Neural crest cell (in vitro differentiated cells): Measurements from ENCODE around the gene RPP25. TPM values are rescaled to one million over a fixed set of nuclear protein-coding genes. Genes with fewer than 3 reads are reported as not detected.
A peak's percentile ranks its signal among the peaks of the same experiment; 100 is the strongest.
"Not testable (repeated sequence)": the region's sequence is repeated elsewhere in the genome, so short reads cannot be mapped to it uniquely, and the experiment has no call there.

Source experiments
- DNase-seq: peaks from one replicate; pipeline ENCODE4 v3.0.0; 2021; ENCODE audit warnings: low read depth, mixed read lengths, low spot score
- H3K27ac Mint-ChIP-seq: one replicate; pipeline ENCODE4 v1.8.0; 2021; ENCODE audit warnings: mild to moderate bottlenecking, mixed read lengths; ENCODE audit not compliant: unreplicated experiment
- H3K27me3 Mint-ChIP-seq: 2 replicates; pipeline ENCODE4 v1.8.0; 2021; ENCODE audit warnings: low read depth, mild to moderate bottlenecking, mixed read lengths
- H3K36me3 Mint-ChIP-seq: 2 replicates; pipeline ENCODE4 v1.8.0; 2021; ENCODE audit warnings: low read depth, mild to moderate bottlenecking, mixed read lengths
- H3K4me1 Mint-ChIP-seq: 2 replicates; pipeline ENCODE4 v1.8.0; 2021; ENCODE audit warnings: mixed read lengths
- H3K4me3 Mint-ChIP-seq: one replicate; pipeline ENCODE4 v1.8.0; 2021; ENCODE audit warnings: mild to moderate bottlenecking, mixed read lengths
- H3K9me3 Mint-ChIP-seq: 2 replicates; pipeline ENCODE4 v1.8.0; 2021; ENCODE audit warnings: mixed read lengths
- total RNA-seq: library from RNA; stranded (reverse); gene quantifications from 2 replicates; pipeline ENCODE4 v1.2.1, GENCODE V29; 2021
- TF ChIP-seq, protein P1 (sequence below): fragments of 200-600 bp; sonication (generic); conservative IDR thresholded peaks from 2 replicates; pipeline ENCODE4 v1.5.0; 2021; ENCODE audit warnings: antibody characterized with exemption, mild to moderate bottlenecking

The RPP25 gene
- total RNA-seq, 1 donor from 2014 or later: 6.2 TPM

DNA sequence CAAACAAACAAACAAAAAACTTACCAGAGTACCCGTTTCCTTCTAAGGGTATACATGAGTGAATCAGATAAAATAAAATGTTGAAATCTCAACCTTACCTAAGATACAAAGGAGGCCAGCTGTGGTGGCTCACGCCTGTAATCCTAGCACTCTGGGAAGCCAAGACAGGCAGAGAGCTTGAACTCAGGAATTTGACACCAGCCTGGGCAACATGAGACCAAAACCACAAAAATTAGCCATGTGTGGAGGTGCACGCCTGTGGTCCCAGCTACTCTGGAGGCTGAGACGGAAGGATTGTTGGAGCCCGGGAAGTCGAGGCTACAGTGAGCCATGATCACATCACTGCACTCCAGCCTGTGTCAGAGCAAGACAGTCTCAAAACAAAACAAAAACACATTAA lies 38.9 kb downstream of the RPP25 start:
- Mint-ChIP-seq H3K4me1 (no peaks in the 10 kb centered on the region), H3K4me3 (no peak overlapping the region), H3K27me3 (no peaks in the 10 kb centered on the region), H3K27ac (no peak overlapping the region), H3K36me3 (peaks cover 7% of the 10 kb centered on the region), H3K9me3 (no peaks in the 10 kb centered on the region)
- no peak for DNase-seq
- TF ChIP-seq, protein P1, sequence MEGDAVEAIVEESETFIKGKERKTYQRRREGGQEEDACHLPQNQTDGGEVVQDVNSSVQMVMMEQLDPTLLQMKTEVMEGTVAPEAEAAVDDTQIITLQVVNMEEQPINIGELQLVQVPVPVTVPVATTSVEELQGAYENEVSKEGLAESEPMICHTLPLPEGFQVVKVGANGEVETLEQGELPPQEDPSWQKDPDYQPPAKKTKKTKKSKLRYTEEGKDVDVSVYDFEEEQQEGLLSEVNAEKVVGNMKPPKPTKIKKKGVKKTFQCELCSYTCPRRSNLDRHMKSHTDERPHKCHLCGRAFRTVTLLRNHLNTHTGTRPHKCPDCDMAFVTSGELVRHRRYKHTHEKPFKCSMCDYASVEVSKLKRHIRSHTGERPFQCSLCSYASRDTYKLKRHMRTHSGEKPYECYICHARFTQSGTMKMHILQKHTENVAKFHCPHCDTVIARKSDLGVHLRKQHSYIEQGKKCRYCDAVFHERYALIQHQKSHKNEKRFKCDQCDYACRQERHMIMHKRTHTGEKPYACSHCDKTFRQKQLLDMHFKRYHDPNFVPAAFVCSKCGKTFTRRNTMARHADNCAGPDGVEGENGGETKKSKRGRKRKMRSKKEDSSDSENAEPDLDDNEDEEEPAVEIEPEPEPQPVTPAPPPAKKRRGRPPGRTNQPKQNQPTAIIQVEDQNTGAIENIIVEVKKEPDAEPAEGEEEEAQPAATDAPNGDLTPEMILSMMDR: no peak

DNA sequence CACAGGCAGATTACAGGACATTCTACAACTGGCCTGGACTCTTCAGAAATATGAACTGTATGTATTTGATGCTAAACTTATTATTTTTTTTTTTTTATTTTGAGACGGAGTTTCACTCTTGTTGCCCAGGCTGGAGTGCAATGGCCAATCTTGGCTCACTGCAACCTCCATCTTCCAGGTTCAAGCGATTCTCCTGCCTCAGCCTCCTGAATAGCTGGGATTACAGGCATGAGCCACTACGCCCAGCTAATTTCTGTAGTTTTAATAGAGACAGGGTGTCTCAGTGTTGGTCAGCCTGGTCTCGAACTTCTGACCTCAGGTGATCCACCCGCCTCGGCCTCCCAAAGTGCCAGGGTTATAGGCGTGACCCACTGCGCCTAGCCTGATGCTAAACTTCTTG lies 42.8 kb downstream of the RPP25 start:
- not testable (repeated sequence) for DNase-seq, H3K4me3 Mint-ChIP-seq
- peaks cover 13% of the 10 kb centered on the region for H3K36me3 Mint-ChIP-seq

DNA sequence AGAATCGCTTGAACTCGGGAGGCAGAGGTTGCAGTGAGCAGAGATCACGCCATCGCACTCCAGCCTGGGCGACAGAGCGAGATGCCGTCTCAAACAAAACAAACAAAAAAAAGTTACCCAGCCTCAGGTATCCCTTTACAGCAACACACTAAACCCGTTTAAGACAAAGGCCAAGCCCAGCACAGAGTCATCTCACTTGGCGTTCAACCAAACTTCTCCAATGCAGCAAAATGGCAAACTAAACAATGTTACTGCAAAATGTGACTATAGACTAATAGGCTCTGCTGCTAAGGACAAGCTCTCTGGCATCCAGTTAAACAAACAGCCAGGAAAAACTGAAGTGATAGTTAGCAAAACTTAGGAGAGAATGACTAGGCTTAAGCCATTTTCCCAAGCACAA lies 43.5 kb downstream of the RPP25 start:
- peaks cover 16% of the 10 kb centered on the region for H3K36me3 Mint-ChIP-seq
- TF ChIP-seq, protein P1: no peak
- no peak for DNase-seq
- H3K27me3 Mint-ChIP-seq: no peaks in the 10 kb centered on the region
- H3K27ac Mint-ChIP-seq: no peak overlapping the region
- no peaks in the 10 kb centered on the region for H3K4me1 Mint-ChIP-seq
- H3K4me3 Mint-ChIP-seq: no peak overlapping the region
- H3K9me3 Mint-ChIP-seq: no peaks in the 10 kb centered on the region

More for the DNA sequence above, 42.8 kb downstream of the RPP25 start:
- H3K27me3 Mint-ChIP-seq, H3K9me3 Mint-ChIP-seq, H3K27ac Mint-ChIP-seq, H3K4me1 Mint-ChIP-seq: not testable (repeated sequence)

DNA sequence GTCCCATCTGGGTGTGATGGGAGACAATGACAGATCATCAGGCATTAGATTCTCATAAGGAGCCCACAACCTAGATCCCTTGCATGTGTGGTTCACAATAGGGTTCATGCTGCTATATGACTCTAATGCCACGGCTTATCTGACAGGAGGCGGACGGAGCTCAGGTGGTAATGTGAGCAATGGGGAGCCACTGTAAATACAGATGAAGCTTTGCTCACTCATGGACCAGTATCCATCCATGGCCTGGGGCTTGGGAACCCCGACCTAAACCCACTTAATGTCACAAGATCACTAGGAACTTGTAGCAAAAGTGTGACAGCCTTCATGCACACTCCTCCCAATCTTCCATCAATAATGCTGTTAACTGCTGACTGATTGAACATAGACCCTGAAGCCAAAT lies 47.9 kb downstream of the RPP25 start:
- TF ChIP-seq, protein P1: no peak
- DNase-seq: no peak
- no peaks in the 10 kb centered on the region for H3K27me3 Mint-ChIP-seq
- H3K27ac Mint-ChIP-seq: no peak overlapping the region
- peak overlapping the region; percentile 65 for H3K4me3 Mint-ChIP-seq
- peaks cover 30% of the 10 kb centered on the region for H3K4me1 Mint-ChIP-seq
- H3K9me3 Mint-ChIP-seq: no peaks in the 10 kb centered on the region
- H3K36me3 Mint-ChIP-seq: peaks cover 23% of the 10 kb centered on the region

DNA sequence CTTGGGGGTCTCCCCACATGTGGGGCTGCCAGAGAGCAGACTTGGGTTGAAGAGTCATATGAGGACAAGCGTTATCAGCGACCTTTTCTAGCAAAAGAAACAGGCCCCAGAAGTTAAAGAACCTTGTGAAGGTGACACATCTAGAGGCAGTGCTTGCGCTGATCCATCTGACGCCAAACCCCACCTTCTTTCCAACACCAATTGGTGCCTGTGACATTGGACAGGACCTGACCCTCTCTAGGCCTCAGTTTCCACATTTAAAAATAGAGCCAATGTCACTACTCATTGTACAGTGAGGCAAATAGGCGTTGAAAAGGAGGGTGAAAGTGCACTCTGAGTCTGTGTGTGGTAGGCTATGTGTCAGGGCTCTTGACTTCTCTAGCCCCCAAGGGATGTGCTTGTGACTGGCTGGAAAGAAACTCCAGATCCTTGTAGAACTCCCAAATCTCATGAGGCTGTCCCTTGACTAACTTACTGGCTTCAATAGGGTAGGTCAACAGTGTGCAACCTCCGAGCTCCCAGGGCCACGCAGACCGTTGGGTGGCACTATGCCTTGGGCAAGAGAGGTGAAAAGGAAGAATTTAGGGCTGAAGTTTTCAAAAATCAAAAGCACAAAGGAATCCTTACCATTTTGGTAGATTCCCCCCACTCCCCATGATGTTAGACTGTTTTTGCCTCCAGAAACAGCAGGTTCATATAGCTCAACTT lies 49.3 kb downstream of the RPP25 start:
- DNase-seq: no peak
- Mint-ChIP-seq H3K27ac (peak overlapping the region; percentile 97), H3K4me3 (peak overlapping the region; percentile 98), H3K36me3 (peaks cover 20% of the 10 kb centered on the region), H3K27me3 (no peaks in the 10 kb centered on the region), H3K4me1 (peaks cover 32% of the 10 kb centered on the region), H3K9me3 (no peaks in the 10 kb centered on the region)
- TF ChIP-seq, protein P1: no peak

DNA sequence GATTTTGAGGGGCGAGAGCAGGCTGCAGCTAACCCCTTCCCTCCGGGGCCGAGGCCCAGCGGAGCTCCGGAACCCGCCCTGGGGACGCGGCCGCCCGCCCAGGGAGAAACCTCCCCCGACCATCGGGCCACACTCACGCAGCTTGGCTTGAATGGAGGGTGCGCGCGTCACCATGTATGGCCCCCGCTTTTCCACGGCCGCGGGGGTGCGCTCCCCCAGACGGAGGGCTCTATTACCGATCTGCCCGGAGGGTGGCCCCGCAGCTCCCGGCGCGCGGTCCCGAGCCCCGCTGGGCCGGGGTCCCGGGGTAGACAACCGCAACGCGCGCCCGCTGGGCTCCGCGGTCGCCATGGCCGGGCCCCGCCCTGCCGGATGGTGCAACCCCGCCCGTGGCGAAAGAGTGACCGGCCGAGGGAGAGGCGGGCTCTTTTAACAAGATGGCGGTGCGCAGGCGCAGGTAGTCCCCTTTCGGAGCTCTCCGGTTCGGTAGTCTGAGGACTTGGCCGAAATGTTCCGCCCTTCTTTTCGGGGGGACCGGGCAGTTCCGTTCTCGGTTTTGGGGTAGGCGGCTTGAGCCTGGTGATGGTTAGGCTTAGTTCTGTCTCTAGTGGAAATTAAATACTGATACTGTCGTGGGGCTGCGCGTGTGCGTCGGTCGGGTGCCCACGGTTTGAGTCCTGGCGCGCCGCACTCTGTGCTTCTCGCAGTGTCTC lies 50.0 kb downstream of the RPP25 start, which contains the start of gene FAM219B:
Gene FAM219B, minus strand, starts transcription at position 402 of the 713 bp plus-strand sequence. Its CDS starts 51 bp downstream, at position 351.
- peak within 1 kb of the TSS; percentile 97 for H3K27ac Mint-ChIP-seq
- peaks cover 40% of the 10 kb centered on the region for H3K4me1 Mint-ChIP-seq
- peak; percentile 82 for DNase-seq
- no peaks in the 10 kb centered on the region for H3K9me3 Mint-ChIP-seq
- H3K36me3 Mint-ChIP-seq: peaks cover 22% of the 10 kb centered on the region
- TF ChIP-seq, protein P1: no peak
- no peaks in the 10 kb centered on the region for H3K27me3 Mint-ChIP-seq
- peak within 1 kb of the TSS; percentile 98 for H3K4me3 Mint-ChIP-seq
